HCT116 (cell line): ENCODE measurements around the gene NKX6-2. TPM values are rescaled to one million over a fixed set of nuclear protein-coding genes. Genes with fewer than 3 reads are reported as not detected.

Source experiments
- ATAC-seq: fragments of 200-7000 bp; cut with Tn5 transposase; 2 replicates; pipeline ENCODE4 v1.9.1; 2020; ENCODE audit warnings: mild to moderate bottlenecking, moderate library complexity
- BruUV-seq: library from RNA; stranded (reverse); fragments of 400-500 nt; replicated peaks from 2 replicates; lab custom pipeline; 2021; lab: Mats Ljungman, UMichigan
- CTCF ChIA-PET: fragments of 300-600 bp; sonication (Branson Sonifier 250); formaldehyde crosslinking; loops from one replicate; lab custom pipeline; 2021; ENCODE audit warnings: antibody characterized with exemption; lab: Charles Lee
- POLR2A ChIA-PET: fragments of 300-600, 350-600 bp; sonication (Branson Sonifier 250); formaldehyde crosslinking; loops from one replicate; lab custom pipeline; 2021; ENCODE audit warnings: antibody characterized with exemption; lab: Charles Lee
- RAD21 ChIA-PET, 2 experiments: fragments of 300-600 bp; sonication (Branson Sonifier 250); formaldehyde crosslinking; loops; one replicate each; lab custom pipeline; 2023; ENCODE audit warnings: low total read pairs in 2 of 2; ENCODE audit not compliant: uncharacterized antibody in 2 of 2, unreplicated experiment in 2 of 2, low non-redundant PET in 1 of 2; lab: Charles Lee
- DNase-seq: peaks from one replicate; pipeline ENCODE4 v3.0.0-alpha.2; 2010; ENCODE audit warnings: low read depth, low spot score
- H2AFZ ChIP-seq: fragments of 200-600 bp; shearing (Covaris generic), sonication (generic); 2 replicates; pipeline ENCODE4 v1.6.1; 2017; ENCODE audit warnings: low read depth, mixed run types, mixed read lengths, antibody characterized with exemption, low read length; ENCODE audit not compliant: poor library complexity, severe bottlenecking
- H3K27ac ChIP-seq: 2 replicates; pipeline ENCODE4 v1.5.1; 2012; ENCODE audit warnings: low read depth, low read length
- H3K27me3 ChIP-seq: fragments of 200-600 bp; sonication (generic); 2 replicates; pipeline ENCODE4 v1.6.1; 2016; ENCODE audit warnings: mixed run types, low read length, mixed read lengths; ENCODE audit not compliant: insufficient read depth
- H3K36me3 ChIP-seq, 2 experiments: fragments of 200-500 bp in 1 of 2; fragments of 200-600 bp in 1 of 2; sonication (Bioruptor generic) in 1 of 2; sonication (generic) in 1 of 2; 2 replicates each; pipeline versions ENCODE4 v1.5.1 to v1.6.1; 2014 to 2016; ENCODE audit warnings: low read length in 2 of 2, inconsistent platforms in 1 of 2, mixed read lengths in 1 of 2, mixed run types in 1 of 2; ENCODE audit not compliant: insufficient read depth in 2 of 2, control insufficient read depth in 1 of 2
- H3K4me1 ChIP-seq, 2 experiments: fragments of 200-600 bp in 1 of 2; sonication (generic) in 1 of 2; 2 replicates each; pipeline versions ENCODE4 v1.5.1 to v1.6.1; 2012 to 2017; ENCODE audit warnings: low read length in 2 of 2, inconsistent platforms in 1 of 2, mild to moderate bottlenecking in 1 of 2, mixed read lengths in 1 of 2, mixed run types in 1 of 2, moderate library complexity in 1 of 2; ENCODE audit not compliant: insufficient read depth in 2 of 2, control insufficient read depth in 1 of 2
- H3K4me2 ChIP-seq: fragments of 200-600 bp; sonication (generic); 2 replicates; pipeline ENCODE4 v1.6.1; 2017; ENCODE audit warnings: mixed run types, low read length, mixed read lengths
- H3K4me3 ChIP-seq, 2 experiments: fragments of 200-600 bp in 1 of 2; sonication (generic) in 1 of 2; replicated peaks in 1 of 2; 2 replicates each; pipeline ENCODE4 v1.5.1; 2011 to 2016; ENCODE audit warnings: low read length in 2 of 2, control low read depth in 1 of 2, low read depth in 1 of 2, mild to moderate bottlenecking in 1 of 2, mixed read lengths in 1 of 2, mixed run types in 1 of 2
- H3K79me2 ChIP-seq: fragments of 200-600 bp; sonication (generic); 2 replicates; pipeline ENCODE4 v1.6.1; 2017; ENCODE audit warnings: mild to moderate bottlenecking, mixed run types, low read length, moderate library complexity, mixed read lengths; ENCODE audit not compliant: insufficient read depth
- H3K9ac ChIP-seq: fragments of 200-600 bp; sonication (generic); 2 replicates; pipeline ENCODE4 v1.6.1; 2016; ENCODE audit warnings: low read length, mixed read lengths
- H3K9me2 ChIP-seq: fragments of 200-600 bp; sonication (generic), shearing (Covaris generic); 2 replicates; pipeline ENCODE4 v1.6.1; 2017; ENCODE audit warnings: mixed run types, mild to moderate bottlenecking, moderate library complexity; ENCODE audit not compliant: insufficient read depth
- H3K9me3 ChIP-seq, 2 experiments: fragments of 200-500 bp in 1 of 2; fragments of 200-600 bp in 1 of 2; sonication (Bioruptor generic) in 1 of 2; sonication (generic) in 1 of 2; 2 replicates each; pipeline ENCODE4 v1.6.1; 2014 to 2017; ENCODE audit warnings: low read length in 2 of 2, mixed read lengths in 2 of 2, inconsistent platforms in 1 of 2, low read depth in 1 of 2, mild to moderate bottlenecking in 1 of 2, mixed run types in 1 of 2, moderate library complexity in 1 of 2; ENCODE audit not compliant: control insufficient read depth in 1 of 2, insufficient read depth in 1 of 2
- H4K20me1 ChIP-seq: fragments of 200-600 bp; sonication (generic), shearing (Covaris generic); 2 replicates; pipeline ENCODE4 v1.6.1; 2017; ENCODE audit warnings: mixed run types, mild to moderate bottlenecking, moderate library complexity; ENCODE audit not compliant: insufficient read depth
- CBX3 ChIP-seq: IDR thresholded peaks from 2 replicates; pipeline ENCODE4 v1.6.1; 2012; ENCODE audit warnings: low read depth
- EZH2 ChIP-seq: fragments of 200-600 bp; sonication (generic); IDR thresholded peaks from 2 replicates; pipeline ENCODE4 v1.6.1; 2017; ENCODE audit warnings: antibody characterized with exemption, mixed run types
- JUND ChIP-seq: IDR thresholded peaks from 2 replicates; pipeline ENCODE4 v1.6.1; 2012
- POLR2A ChIP-seq: IDR thresholded peaks from 2 replicates; pipeline ENCODE4 v1.7.0; 2011; ENCODE audit warnings: borderline replicate concordance; ENCODE audit not compliant: insufficient read depth, insufficient read length; ENCODE audit errors: extremely low read depth
- SIN3A ChIP-seq: IDR thresholded peaks from 2 replicates; pipeline ENCODE4 v1.6.1; 2012; ENCODE audit warnings: low read depth
- SRF ChIP-seq: IDR thresholded peaks from 2 replicates; pipeline ENCODE4 v1.6.1; 2012; ENCODE audit warnings: low read depth
- TCF7L2 ChIP-seq: IDR thresholded peaks from 2 replicates; pipeline ENCODE4 v1.7.0; 2011; ENCODE audit warnings: borderline replicate concordance, inconsistent platforms; ENCODE audit not compliant: insufficient read depth, insufficient read length; ENCODE audit errors: extremely low read depth
- ZFX ChIP-seq: fragments of 450-650 bp; IDR thresholded peaks from 2 replicates; pipeline ENCODE4 v1.6.1; 2017
- intact Hi-C: fragments of 100-400 bp; cut with micrococcal nuclease; formaldehyde crosslinking; loops from 2 replicates; pipeline ENCODE4 v1.10.0; 2022
- total RNA-seq: library from RNA; stranded (reverse); gene quantifications from one replicate; pipeline ENCODE4 v1.2.1, GENCODE V29; 2021; ENCODE audit not compliant: unreplicated experiment
- TF ChIP-seq, protein P1 (sequence below): IDR thresholded peaks from 2 replicates; pipeline ENCODE4 v1.6.1; 2012
- TF ChIP-seq, protein P2 (sequence below): IDR thresholded peaks from 2 replicates; pipeline ENCODE4 v1.6.1; 2012; ENCODE audit warnings: low read depth
- TF ChIP-seq, protein P3 (sequence below), 3 experiments: fragments of 200-600 bp in 1 of 3; sonication (generic) in 1 of 3; IDR thresholded peaks in 2 of 3; conservative IDR thresholded peaks in 1 of 3; 2 replicates each; pipeline ENCODE4 v1.5.1; 2012 to 2017; ENCODE audit warnings: low read depth in 2 of 3, low read length in 2 of 3, antibody characterized with exemption in 1 of 3, borderline replicate concordance in 1 of 3, control low read depth in 1 of 3, mild to moderate bottlenecking in 1 of 3, mixed read lengths in 1 of 3, mixed run types in 1 of 3, moderate library complexity in 1 of 3; ENCODE audit not compliant: insufficient read depth in 1 of 3
- TF ChIP-seq, protein P4 (sequence below): IDR thresholded peaks from 2 replicates; pipeline ENCODE4 v1.6.1; 2012

NKX6-2 gene
- total RNA-seq, 1 experiment from 2014 or later: not detected

DNA sequence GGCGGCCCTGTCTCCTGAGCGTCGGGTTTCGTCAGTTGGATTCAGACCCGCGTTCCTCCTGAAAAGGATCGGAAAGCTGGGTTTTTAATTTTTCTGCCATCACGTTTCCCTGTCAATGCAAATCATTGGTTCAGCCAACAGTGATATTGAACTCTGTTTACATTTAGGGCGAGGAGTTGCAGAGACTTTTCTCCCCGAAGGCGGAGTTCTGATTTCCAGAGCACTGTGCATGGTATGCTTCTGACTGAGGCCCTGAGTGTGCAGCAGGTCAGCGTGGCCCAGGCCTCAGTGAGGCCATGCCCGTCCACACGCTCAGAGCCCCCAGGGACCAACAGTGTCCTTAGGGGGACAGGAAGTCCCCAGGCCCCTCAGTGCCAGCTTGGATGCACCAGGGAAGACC is 27.1 kb downstream of the NKX6-2 start:
- POLR2A ChIA-PET: no interaction called here
- TF ChIP-seq TCF7L2: no peak
- no peak for TF ChIP-seq POLR2A
- TF ChIP-seq, all 23 proteins: peak for 0
- intact Hi-C loops: no loop called here
- ATAC-seq (no peak), DNase-seq (no peak)
- Histone ChIP-seq H3K79me2 (no peaks in the 10 kb centered on the region), H4K20me1 (no peaks in the 10 kb centered on the region), H3K9ac (no peak overlapping the region), H3K27ac (no peak overlapping the region), H3K9me3 (no peaks in the 10 kb centered on the region), H3K4me2 (no peak overlapping the region), H3K9me2 (no peaks in the 10 kb centered on the region), H3K27me3 (no peaks in the 10 kb centered on the region), H3K4me1 (no peaks in the 10 kb centered on the region), H3K4me3 (no peak overlapping the region), H3K36me3 (no peaks in the 10 kb centered on the region), H2AFZ (no peak overlapping the region)
- RAD21 ChIA-PET: no interaction called here
- CTCF ChIA-PET: no interaction called here
- BruUV-seq: no TSS peak

DNA sequence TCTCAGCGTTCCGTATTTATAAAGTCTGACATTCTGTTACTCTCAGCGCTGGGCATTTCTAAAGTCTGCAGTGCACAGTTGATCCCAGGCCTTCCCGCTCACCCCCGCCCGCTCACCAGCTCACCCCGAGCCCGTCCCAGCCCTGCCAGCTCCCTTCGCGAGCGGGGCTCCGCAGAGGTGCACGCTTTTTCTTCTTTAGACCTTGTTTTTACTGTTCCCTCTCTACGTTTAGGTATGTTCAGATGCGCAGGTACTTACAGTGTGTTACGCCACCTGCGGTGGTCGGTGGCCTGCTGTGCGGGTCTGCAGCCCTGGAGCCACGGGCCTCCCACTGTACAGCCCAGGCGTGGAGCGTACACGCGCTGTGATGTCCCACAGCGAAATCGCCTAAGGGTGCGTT is 28.8 kb downstream of the NKX6-2 start:
- H3K9ac ChIP-seq: no peak overlapping the region
- BruUV-seq: no TSS peak
- H3K36me3 ChIP-seq: no peaks in the 10 kb centered on the region
- ATAC-seq (no peak), DNase-seq (no peak)
- H3K4me3 ChIP-seq: no peak overlapping the region
- ChIA-PET CTCF (no interaction called here), RAD21 (no interaction called here), POLR2A (no interaction called here)
- H3K4me1 ChIP-seq: no peaks in the 10 kb centered on the region
- no peaks in the 10 kb centered on the region for H3K27me3 ChIP-seq
- H2AFZ ChIP-seq: no peak overlapping the region
- TF ChIP-seq, protein P1, sequence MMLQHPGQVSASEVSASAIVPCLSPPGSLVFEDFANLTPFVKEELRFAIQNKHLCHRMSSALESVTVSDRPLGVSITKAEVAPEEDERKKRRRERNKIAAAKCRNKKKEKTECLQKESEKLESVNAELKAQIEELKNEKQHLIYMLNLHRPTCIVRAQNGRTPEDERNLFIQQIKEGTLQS: no peak
- no peak for TF ChIP-seq EZH2
- TF ChIP-seq POLR2A: no peak
- TF ChIP-seq ZFX: no peak
- no peak for TF ChIP-seq JUND
- no peak for TF ChIP-seq SRF
- TF ChIP-seq, protein P2, sequence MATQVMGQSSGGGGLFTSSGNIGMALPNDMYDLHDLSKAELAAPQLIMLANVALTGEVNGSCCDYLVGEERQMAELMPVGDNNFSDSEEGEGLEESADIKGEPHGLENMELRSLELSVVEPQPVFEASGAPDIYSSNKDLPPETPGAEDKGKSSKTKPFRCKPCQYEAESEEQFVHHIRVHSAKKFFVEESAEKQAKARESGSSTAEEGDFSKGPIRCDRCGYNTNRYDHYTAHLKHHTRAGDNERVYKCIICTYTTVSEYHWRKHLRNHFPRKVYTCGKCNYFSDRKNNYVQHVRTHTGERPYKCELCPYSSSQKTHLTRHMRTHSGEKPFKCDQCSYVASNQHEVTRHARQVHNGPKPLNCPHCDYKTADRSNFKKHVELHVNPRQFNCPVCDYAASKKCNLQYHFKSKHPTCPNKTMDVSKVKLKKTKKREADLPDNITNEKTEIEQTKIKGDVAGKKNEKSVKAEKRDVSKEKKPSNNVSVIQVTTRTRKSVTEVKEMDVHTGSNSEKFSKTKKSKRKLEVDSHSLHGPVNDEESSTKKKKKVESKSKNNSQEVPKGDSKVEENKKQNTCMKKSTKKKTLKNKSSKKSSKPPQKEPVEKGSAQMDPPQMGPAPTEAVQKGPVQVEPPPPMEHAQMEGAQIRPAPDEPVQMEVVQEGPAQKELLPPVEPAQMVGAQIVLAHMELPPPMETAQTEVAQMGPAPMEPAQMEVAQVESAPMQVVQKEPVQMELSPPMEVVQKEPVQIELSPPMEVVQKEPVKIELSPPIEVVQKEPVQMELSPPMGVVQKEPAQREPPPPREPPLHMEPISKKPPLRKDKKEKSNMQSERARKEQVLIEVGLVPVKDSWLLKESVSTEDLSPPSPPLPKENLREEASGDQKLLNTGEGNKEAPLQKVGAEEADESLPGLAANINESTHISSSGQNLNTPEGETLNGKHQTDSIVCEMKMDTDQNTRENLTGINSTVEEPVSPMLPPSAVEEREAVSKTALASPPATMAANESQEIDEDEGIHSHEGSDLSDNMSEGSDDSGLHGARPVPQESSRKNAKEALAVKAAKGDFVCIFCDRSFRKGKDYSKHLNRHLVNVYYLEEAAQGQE: no peak
- TF ChIP-seq, protein P3, sequence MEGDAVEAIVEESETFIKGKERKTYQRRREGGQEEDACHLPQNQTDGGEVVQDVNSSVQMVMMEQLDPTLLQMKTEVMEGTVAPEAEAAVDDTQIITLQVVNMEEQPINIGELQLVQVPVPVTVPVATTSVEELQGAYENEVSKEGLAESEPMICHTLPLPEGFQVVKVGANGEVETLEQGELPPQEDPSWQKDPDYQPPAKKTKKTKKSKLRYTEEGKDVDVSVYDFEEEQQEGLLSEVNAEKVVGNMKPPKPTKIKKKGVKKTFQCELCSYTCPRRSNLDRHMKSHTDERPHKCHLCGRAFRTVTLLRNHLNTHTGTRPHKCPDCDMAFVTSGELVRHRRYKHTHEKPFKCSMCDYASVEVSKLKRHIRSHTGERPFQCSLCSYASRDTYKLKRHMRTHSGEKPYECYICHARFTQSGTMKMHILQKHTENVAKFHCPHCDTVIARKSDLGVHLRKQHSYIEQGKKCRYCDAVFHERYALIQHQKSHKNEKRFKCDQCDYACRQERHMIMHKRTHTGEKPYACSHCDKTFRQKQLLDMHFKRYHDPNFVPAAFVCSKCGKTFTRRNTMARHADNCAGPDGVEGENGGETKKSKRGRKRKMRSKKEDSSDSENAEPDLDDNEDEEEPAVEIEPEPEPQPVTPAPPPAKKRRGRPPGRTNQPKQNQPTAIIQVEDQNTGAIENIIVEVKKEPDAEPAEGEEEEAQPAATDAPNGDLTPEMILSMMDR (IDR thresholded peaks at IDR 0.05 in 2 of 3, conservative IDR thresholded peaks at IDR 0.05 in 1 of 3; ENCODE audit: borderline replicate concordance in 1 of 3, insufficient read depth in 1 of 3, low read depth in 2 of 3, low read length in 2 of 3): no peak
- no peak for TF ChIP-seq CBX3
- TF ChIP-seq, protein P4, sequence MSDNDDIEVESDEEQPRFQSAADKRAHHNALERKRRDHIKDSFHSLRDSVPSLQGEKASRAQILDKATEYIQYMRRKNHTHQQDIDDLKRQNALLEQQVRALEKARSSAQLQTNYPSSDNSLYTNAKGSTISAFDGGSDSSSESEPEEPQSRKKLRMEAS: no peak
- no peak for TF ChIP-seq SIN3A
- no peaks in the 10 kb centered on the region for H4K20me1 ChIP-seq
- no peaks in the 10 kb centered on the region for H3K9me3 ChIP-seq
- no peaks in the 10 kb centered on the region for H3K9me2 ChIP-seq
- intact Hi-C loops: no loop called here
- H3K4me2 ChIP-seq: no peak overlapping the region
- no peaks in the 10 kb centered on the region for H3K79me2 ChIP-seq
- no peak overlapping the region for H3K27ac ChIP-seq
